ENCODE data around the gene CDK15.

Gene CDK15

DNA sequence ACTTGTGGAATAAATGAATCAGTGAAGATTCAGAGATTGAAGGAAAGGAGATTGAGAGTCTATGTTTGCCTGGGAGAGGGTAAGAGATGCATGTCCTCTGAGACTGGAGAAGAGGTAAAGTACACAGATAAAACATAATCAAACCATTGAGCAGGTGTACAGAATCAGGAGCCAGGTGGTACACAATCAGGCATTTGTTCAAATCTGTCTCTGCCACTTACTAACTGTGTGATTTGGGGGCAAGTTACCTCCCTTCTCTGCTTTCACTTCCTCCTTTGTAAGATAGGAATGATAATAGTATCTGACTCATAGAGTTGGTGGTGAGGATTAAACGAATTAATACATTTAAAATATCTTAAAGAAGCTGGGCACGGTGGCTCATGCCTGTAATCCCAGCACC, 94.0 kb downstream of the CDK15 start:
- no peak overlapping the region for H3K4me3 ChIP-seq (ENCODE audit: low read depth in 1 of 2, low read length in 2 of 2)
- H3K9ac ChIP-seq (ENCODE audit: low read length): no peak overlapping the region
- H3K36me3 ChIP-seq (ENCODE audit: insufficient read depth, low read length): no peaks in the 10 kb centered on the region
- no peaks in the 10 kb centered on the region for H3K4me1 ChIP-seq (ENCODE audit: insufficient read depth, low read length)
- no peaks in the 10 kb centered on the region for H3K27me3 ChIP-seq (ENCODE audit: control insufficient read depth in 1 of 2, insufficient read depth in 2 of 2, low read length in 2 of 2)
- H3K9me3 ChIP-seq (ENCODE audit: low read length): no peaks in the 10 kb centered on the region
- no peak overlapping the region for H3K27ac ChIP-seq (ENCODE audit: low read depth, low read length)

DNA sequence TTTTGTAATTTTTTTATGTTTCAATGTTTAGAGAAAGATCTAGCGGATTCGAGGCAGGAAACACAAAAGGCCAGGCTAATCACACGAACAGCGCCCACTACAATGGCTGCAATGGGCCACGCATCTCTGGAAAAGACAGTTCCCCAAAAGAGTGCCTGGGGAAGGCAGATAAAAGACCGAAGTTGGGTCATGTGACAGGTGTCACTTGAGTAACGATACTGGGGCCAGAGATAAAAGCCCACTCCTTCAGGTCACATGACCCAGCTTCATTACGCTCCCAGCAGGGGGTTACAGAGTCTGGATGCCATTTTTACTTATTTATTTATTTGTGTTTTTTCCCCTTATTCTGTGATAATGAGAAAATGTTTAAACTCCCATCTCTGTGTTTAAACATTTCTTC, 95.4 kb downstream of the CDK15 start:
- no peaks in the 10 kb centered on the region for H3K36me3 ChIP-seq (ENCODE audit: insufficient read depth, low read length)
- no peak overlapping the region for H3K9ac ChIP-seq (ENCODE audit: low read length)
- no peak overlapping the region for H3K4me3 ChIP-seq (ENCODE audit: low read depth in 1 of 2, low read length in 2 of 2)
- no peak overlapping the region for H3K27ac ChIP-seq (ENCODE audit: low read depth, low read length)
- H3K4me1 ChIP-seq (ENCODE audit: insufficient read depth, low read length): no peaks in the 10 kb centered on the region
- H3K9me3 ChIP-seq (ENCODE audit: low read length): no peaks in the 10 kb centered on the region
- no peaks in the 10 kb centered on the region for H3K27me3 ChIP-seq (ENCODE audit: control insufficient read depth in 1 of 2, insufficient read depth in 2 of 2, low read length in 2 of 2)

GRCh38 chr2:201904538-201905420, 98.4 kb downstream of the CDK15 start:
- H3K4me3 ChIP-seq (ENCODE audit: low read depth in 1 of 2, low read length in 2 of 2): no peak overlapping the region
- H3K9ac ChIP-seq (ENCODE audit: low read length): no peak overlapping the region
- no peaks in the 10 kb centered on the region for H3K9me3 ChIP-seq (ENCODE audit: low read length)
- no peak overlapping the region for H3K27ac ChIP-seq (ENCODE audit: low read depth, low read length)
- H3K27me3 ChIP-seq (ENCODE audit: control insufficient read depth in 1 of 2, insufficient read depth in 2 of 2, low read length in 2 of 2): no peaks in the 10 kb centered on the region
- no peaks in the 10 kb centered on the region for H3K4me1 ChIP-seq (ENCODE audit: insufficient read depth, low read length)
- H3K36me3 ChIP-seq (ENCODE audit: insufficient read depth, low read length): no peaks in the 10 kb centered on the region

DNA sequence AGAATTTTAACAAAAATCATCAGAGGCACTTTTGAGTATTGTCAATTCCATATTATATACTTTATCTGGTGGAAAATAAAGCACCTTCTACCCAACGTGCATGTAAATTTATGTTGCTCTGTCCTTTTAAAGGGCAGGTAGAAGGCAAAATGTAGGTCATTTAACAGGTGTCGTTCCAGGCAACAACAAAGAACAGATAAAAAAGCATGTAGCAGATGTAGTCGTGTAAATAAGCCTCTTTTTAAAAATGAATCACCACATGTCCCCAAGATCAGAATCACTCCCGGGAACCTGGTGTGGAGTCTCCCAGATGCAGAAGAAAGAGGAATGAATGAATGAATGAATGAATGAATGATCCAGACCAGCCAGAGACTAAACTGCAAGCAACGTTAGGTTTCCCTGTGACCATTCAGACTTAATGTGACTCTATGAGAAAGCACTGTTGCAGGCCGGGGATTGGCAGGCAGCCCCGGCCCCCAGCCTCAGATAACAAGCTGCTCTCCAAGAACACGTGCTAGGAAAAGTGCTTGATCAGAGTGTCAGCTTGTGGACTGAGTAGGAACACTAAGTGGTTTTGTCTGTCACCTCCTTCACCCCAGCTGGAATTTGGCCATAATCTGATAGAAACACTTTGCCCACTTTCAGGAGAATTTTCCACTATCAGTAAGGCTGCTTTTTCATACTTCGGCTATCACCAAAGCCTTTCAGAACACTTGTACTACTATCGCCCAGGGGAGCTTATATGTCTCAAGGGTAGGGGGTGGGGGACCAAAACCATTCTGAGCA, 100.6 kb downstream of the CDK15 start:
- Histone ChIP-seq H3K36me3 (ENCODE audit: insufficient read depth, low read length) (no peaks in the 10 kb centered on the region), H3K4me1 (ENCODE audit: insufficient read depth, low read length) (no peaks in the 10 kb centered on the region), H3K4me3 (ENCODE audit: low read depth in 1 of 2, low read length in 2 of 2) (no peak overlapping the region), H3K9ac (ENCODE audit: low read length) (no peak overlapping the region), H3K9me3 (ENCODE audit: low read length) (no peaks in the 10 kb centered on the region), H3K27ac (ENCODE audit: low read depth, low read length) (no peak overlapping the region), H3K27me3 (ENCODE audit: control insufficient read depth in 1 of 2, insufficient read depth in 2 of 2, low read length in 2 of 2) (no peaks in the 10 kb centered on the region)

- Histone ChIP-seq H3K9me3 (ENCODE audit: low read length) (no peaks in the 10 kb centered on the region), H3K27me3 (ENCODE audit: control insufficient read depth in 1 of 2, insufficient read depth in 2 of 2, low read length in 2 of 2) (no peaks in the 10 kb centered on the region), H3K4me3 (ENCODE audit: low read depth in 1 of 2, low read length in 2 of 2) (no peak overlapping the region), H3K36me3 (ENCODE audit: insufficient read depth, low read length) (no peaks in the 10 kb centered on the region), H3K9ac (ENCODE audit: low read length) (no peak overlapping the region), H3K4me1 (ENCODE audit: insufficient read depth, low read length) (no peaks in the 10 kb centered on the region), H3K27ac (ENCODE audit: low read depth, low read length) (no peak overlapping the region)
These were observed 101.2 kb downstream of the CDK15 start for GRCh38 chr2:201907563-201907881.

GRCh38 chr2:201908901-201909300, 102.6 kb downstream of the CDK15 start:
- H3K27ac ChIP-seq (ENCODE audit: low read depth, low read length): no peak overlapping the region
- H3K9ac ChIP-seq (ENCODE audit: low read length): no peak overlapping the region
- H3K9me3 ChIP-seq (ENCODE audit: low read length): no peaks in the 10 kb centered on the region
- no peaks in the 10 kb centered on the region for H3K27me3 ChIP-seq (ENCODE audit: control insufficient read depth in 1 of 2, insufficient read depth in 2 of 2, low read length in 2 of 2)
- peaks cover 7% of the 10 kb centered on the region for H3K4me1 ChIP-seq (ENCODE audit: insufficient read depth, low read length)
- H3K36me3 ChIP-seq (ENCODE audit: insufficient read depth, low read length): no peaks in the 10 kb centered on the region
- H3K4me3 ChIP-seq (ENCODE audit: low read depth in 1 of 2, low read length in 2 of 2): no peak overlapping the region

DNA sequence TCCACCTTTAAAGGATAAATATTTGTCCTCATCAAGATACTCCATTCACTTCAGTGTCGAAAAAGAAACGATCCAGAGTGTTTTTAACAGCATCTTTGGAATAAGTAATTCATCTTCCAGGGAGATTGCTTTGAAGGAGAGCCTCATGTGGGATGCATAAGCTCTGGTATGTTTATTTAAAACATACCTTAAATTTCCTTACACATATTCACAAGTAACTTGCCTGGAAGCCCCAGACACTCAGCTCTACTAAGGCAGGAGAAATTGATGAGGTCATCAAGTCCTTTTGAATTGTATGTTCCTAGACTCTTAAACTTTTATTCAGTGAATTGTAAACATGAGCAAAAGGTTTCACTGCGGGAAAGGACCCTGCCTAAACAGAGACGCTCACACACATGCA, 103.0 kb downstream of the CDK15 start:
- no peaks in the 10 kb centered on the region for H3K9me3 ChIP-seq (ENCODE audit: low read length)
- no peaks in the 10 kb centered on the region for H3K27me3 ChIP-seq (ENCODE audit: control insufficient read depth in 1 of 2, insufficient read depth in 2 of 2, low read length in 2 of 2)
- no peak overlapping the region for H3K4me3 ChIP-seq (ENCODE audit: low read depth in 1 of 2, low read length in 2 of 2)
- peaks cover 7% of the 10 kb centered on the region for H3K4me1 ChIP-seq (ENCODE audit: insufficient read depth, low read length)
- H3K9ac ChIP-seq (ENCODE audit: low read length): no peak overlapping the region
- H3K27ac ChIP-seq (ENCODE audit: low read depth, low read length): no peak overlapping the region
- no peaks in the 10 kb centered on the region for H3K36me3 ChIP-seq (ENCODE audit: insufficient read depth, low read length)

GRCh38 chr2:201909961-201910361, 103.6 kb downstream of the CDK15 start:
- H3K4me1 ChIP-seq (ENCODE audit: insufficient read depth, low read length): peaks cover 7% of the 10 kb centered on the region
- no peaks in the 10 kb centered on the region for H3K27me3 ChIP-seq (ENCODE audit: control insufficient read depth in 1 of 2, insufficient read depth in 2 of 2, low read length in 2 of 2)
- H3K27ac ChIP-seq (ENCODE audit: low read depth, low read length): no peak overlapping the region
- H3K36me3 ChIP-seq (ENCODE audit: insufficient read depth, low read length): no peaks in the 10 kb centered on the region
- no peak overlapping the region for H3K4me3 ChIP-seq (ENCODE audit: low read depth in 1 of 2, low read length in 2 of 2)
- no peak overlapping the region for H3K9ac ChIP-seq (ENCODE audit: low read length)
- no peaks in the 10 kb centered on the region for H3K9me3 ChIP-seq (ENCODE audit: low read length)

- Histone ChIP-seq H3K9me3 (ENCODE audit: low read length) (no peaks in the 10 kb centered on the region), H3K27me3 (ENCODE audit: control insufficient read depth in 1 of 2, insufficient read depth in 2 of 2, low read length in 2 of 2) (no peaks in the 10 kb centered on the region), H3K36me3 (ENCODE audit: insufficient read depth, low read length) (no peaks in the 10 kb centered on the region), H3K4me1 (ENCODE audit: insufficient read depth, low read length) (peaks cover 7% of the 10 kb centered on the region), H3K9ac (ENCODE audit: low read length) (no peak overlapping the region), H3K4me3 (ENCODE audit: low read depth in 1 of 2, low read length in 2 of 2) (no peak overlapping the region), H3K27ac (ENCODE audit: low read depth, low read length) (no peak overlapping the region)
These were observed 105.0 kb downstream of the CDK15 start for GRCh38 chr2:201911372-201911771.

GRCh38 chr2:201913201-201913600, 106.9 kb downstream of the CDK15 start:
- Histone ChIP-seq H3K27ac (ENCODE audit: low read depth, low read length) (no peak overlapping the region), H3K4me3 (ENCODE audit: low read depth in 1 of 2, low read length in 2 of 2) (no peak overlapping the region), H3K36me3 (ENCODE audit: insufficient read depth, low read length) (no peaks in the 10 kb centered on the region), H3K27me3 (ENCODE audit: control insufficient read depth in 1 of 2, insufficient read depth in 2 of 2, low read length in 2 of 2) (no peaks in the 10 kb centered on the region), H3K9me3 (ENCODE audit: low read length) (no peaks in the 10 kb centered on the region), H3K9ac (ENCODE audit: low read length) (no peak overlapping the region), H3K4me1 (ENCODE audit: insufficient read depth, low read length) (peaks cover 7% of the 10 kb centered on the region)

- no peaks in the 10 kb centered on the region for H3K27me3 ChIP-seq (ENCODE audit: control insufficient read depth in 1 of 2, insufficient read depth in 2 of 2, low read length in 2 of 2)
- H3K36me3 ChIP-seq (ENCODE audit: insufficient read depth, low read length): no peaks in the 10 kb centered on the region
- no peaks in the 10 kb centered on the region for H3K9me3 ChIP-seq (ENCODE audit: low read length)
- H3K9ac ChIP-seq (ENCODE audit: low read length): no peak overlapping the region
- peaks cover 7% of the 10 kb centered on the region for H3K4me1 ChIP-seq (ENCODE audit: insufficient read depth, low read length)
- H3K4me3 ChIP-seq (ENCODE audit: low read depth in 1 of 2, low read length in 2 of 2): no peak overlapping the region
- H3K27ac ChIP-seq (ENCODE audit: low read depth, low read length): no peak overlapping the region
These were observed 109.1 kb downstream of the CDK15 start for GRCh38 chr2:201915446-201915845.
